LoVo (cell line): Measurements from ENCODE around the gene NAA25.
A peak's percentile ranks its signal among the peaks of the same experiment; 100 is the strongest.

ENCODE experiments used
- DNase-seq: peaks from one replicate; pipeline ENCODE4 v3.0.0-alpha.2; 2016; ENCODE audit warnings: low spot score

The NAA25 gene

GRCh38 chr12:112108202-112109079 is at the start of gene NAA25:
TSS of gene NAA25 (minus strand) at chr12:112108783. CDS start at chr12:112108773, 10 bp downstream.
- DNase-seq: peak; percentile 97

GRCh38 chr12:112153893-112154219 is 45.3 kb upstream of the NAA25 start:
- no peak for DNase-seq

DNA sequence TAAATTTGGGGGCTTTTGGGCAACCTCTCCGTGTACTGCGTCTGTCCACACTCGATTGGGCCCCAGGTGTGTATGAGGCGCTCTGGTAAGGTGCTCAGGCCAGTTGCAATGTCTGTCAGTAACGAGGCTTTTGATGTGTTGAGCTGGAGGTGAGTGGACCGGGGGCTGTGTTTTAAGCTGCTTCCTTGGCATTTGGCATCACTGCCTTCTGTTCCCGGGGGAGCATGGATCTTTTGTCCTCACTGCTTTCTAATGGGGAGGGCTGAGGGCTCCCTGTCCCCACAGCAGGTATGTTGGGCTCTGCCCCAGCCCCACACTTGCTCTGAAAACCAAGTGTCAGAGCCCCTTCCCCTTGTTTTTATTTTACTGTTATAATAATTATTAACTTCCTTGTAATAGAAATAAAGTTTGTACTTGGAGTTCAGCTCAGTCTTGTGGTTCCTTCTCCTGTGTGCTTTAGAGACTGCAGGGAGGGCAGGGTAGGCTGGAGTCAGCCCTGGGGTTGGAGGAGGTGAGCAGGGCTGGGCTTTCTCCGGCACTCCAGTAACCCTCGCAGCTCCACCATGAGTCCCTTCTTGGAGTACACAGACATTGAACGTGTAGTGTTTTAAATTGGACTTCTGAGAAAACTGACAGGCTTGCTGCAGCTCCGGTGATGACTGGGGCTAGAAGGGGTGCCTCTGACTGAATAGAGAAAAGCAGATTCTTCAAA is 44.8 kb upstream of the NAA25 start:
- DNase-seq: no peak

- no peak for DNase-seq
These were observed 43.4 kb upstream of the NAA25 start for GRCh38 chr12:112151766-112152541.

DNA sequence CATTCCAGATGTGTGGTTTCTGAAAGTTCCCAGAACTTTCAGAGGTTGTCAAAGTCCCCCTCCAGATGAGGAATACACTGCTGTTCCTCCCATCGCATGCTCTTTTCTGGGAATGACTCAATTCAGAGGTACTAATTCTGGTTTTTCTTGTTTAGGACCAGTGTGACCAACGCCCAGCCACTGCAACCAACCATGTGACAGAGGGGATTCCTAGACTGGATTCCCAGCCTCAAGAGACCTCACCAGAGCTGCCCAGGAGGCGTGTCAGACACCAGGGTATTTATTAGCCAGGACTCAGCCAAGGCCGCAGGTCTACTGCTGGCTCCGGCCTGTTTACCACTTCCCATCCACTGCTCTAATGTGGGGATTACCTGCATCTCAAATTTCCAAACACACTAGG is 41.0 kb upstream of the NAA25 start:
- DNase-seq: no peak

DNA sequence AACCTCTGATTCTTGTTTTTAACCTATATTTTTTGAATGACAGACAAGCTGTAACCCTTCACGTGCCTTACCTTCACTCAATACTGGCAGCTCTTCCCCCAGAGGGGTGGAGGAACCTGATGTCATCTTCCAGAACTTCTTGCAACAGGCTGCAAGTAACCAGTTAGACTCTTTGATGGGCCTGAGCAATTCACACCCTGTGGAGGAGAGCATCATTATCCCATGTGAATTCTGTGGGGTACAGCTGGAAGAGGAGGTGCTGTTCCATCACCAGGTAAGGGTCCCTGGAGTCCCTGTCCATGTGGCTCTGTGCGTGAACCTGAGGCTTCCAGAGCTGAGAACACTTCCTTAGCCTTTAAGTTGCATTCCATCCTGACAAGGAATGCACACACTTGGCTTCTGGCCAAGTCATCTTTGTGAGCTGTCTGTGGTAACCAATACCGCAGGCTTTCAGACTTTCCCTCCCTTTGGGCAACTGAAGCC is 39.5 kb upstream of the NAA25 start:
- DNase-seq: peak; percentile 38

DNA sequence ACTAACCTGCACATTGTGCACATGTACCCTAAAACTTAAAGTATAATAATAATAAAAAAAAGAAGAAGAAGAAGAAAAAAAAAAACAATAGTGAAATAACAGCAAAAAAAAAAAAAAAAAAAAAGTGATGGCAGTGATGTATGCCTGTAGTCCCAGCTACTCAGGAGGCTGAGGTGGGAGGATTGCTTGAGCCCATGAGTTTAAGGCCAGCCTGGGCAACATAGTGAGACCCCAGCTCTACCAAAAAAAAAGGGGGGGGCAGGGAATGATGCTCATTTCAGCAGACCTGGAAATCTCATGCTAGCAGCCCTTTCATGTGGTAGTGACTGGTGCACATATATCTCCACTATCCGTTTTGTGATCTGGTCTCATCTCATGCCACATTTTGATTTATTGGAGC is 37.5 kb upstream of the NAA25 start:
- no peak for DNase-seq

DNA sequence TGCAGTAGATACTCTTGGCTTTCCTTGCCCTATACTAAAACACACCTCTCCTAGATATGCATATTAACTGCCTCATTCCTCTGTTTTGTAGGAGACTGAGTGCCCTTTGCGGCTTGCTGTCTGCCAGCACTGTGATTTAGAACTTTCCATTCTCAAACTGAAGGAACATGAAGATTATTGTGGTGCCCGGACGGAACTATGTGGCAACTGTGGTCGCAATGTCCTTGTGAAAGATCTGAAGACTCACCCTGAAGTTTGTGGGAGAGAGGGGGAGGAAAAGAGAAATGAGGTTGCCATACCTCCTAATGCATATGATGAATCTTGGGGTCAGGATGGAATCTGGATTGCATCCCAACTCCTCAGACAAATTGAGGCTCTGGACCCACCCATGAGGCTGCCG is 32.1 kb upstream of the NAA25 start:
- no peak for DNase-seq

DNA sequence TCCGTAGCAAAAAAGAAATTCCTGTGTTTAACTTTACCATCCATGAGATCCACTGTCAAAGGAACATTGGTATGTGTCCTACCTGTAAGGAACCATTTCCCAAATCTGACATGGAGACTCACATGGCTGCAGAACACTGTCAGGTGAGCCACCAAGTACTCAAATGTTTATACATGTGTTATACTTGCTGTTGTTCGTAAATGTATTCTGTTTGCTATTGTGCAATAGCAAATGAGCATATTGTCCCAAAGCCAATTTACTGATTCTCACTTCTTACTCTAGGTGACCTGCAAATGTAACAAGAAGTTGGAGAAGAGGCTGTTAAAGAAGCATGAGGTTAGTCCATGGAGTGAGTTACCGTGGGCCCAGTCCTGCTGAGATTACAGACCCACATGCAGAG is 26.1 kb upstream of the NAA25 start:
- DNase-seq: no peak

DNA sequence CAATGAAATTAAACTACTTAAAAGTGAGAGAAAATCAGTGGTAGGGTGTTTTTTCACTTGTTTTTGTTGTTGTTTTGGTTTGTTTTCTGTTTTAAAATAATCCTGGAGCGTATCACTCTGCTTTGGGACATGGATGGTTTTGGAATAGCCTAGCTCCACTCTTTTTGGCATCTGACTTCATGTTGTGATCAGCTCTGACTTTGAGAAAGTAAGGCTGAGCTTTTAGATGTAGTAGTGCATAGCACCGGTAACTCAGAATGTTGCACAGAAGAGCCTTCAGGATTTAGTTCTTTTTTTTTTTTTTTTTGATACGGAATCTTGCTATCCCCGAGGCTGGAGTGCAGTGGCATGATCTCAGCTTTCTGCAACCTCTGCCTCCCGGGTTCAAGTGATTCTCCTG is 24.8 kb upstream of the NAA25 start:
- no peak for DNase-seq

DNA sequence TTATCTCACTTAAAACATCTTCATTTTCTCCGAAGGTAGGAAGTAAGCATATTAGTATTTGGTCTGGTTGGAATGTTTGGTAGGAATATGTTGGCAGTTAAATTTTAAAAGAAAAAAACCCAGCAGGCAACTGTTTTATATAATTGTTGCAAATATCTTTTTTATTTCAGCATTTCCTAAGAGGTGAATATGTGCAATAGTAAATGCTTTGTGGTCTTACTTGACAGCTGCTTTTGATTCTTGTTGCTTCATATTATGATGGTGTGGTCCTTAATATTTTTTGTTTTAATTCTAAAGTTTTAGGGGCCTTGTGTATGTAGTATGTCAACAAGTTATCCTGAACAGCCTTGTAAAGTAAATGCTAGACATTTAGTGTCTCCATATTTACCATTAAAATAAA is 23.1 kb upstream of the NAA25 start:
- DNase-seq: no peak

- no peak for DNase-seq
These were observed 21.9 kb upstream of the NAA25 start for GRCh38 chr12:112130441-112130998.

DNA sequence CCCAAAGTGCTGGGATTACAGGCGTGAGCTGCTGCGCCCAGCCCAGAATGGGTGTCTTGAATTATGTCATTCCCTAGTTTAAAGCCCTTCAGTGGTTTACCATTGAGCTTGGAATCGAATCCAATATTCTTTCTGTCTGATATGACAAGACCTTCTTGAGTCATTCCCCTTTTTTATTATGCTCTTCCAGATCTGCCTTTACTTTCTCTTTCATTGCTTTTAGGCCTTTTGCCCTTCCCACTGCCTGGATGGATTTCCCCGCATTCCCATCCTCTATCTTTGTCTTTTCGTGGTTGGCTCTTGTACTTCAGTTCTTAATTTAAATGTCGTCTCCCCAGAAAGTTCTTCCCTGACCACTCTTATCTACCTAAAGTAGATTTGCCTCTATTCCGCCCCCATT is 18.3 kb upstream of the NAA25 start:
- DNase-seq: no peak

GRCh38 chr12:112126000-112126438 is 17.4 kb upstream of the NAA25 start:
- no peak for DNase-seq

GRCh38 chr12:112125250-112125999 is 16.8 kb upstream of the NAA25 start, which contains the start of gene TRAFD1:
TSS of gene TRAFD1 (plus strand) at chr12:112125560. CDS start at chr12:112130523, 4,963 bp downstream.
- peak; percentile 100 for DNase-seq

- no peak for DNase-seq
These were observed 16.3 kb upstream of the NAA25 start for GRCh38 chr12:112124918-112125249.

GRCh38 chr12:112122823-112123690 is 14.5 kb upstream of the NAA25 start:
- no peak for DNase-seq

- DNase-seq: peak; percentile 20
These were observed 13.4 kb upstream of the NAA25 start for GRCh38 chr12:112121780-112122565.

DNA sequence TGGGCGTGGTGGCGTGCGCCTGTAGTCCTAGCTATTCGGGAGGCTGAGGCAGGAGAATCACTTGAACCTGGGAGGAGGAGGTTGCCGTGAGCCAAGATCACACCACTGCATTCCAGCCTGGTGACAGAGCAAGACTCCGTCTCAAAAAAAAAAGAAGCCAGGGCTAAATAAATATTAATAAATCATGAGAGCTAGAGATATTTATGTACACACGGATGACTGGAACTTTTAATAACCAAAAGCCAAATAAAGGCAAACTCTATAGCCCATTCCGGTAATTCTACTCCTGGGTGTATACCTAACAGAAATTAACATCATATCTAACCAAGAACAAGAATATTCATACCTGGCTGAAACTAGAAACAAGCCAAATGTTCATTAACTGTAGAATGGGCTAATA is 9.1 kb upstream of the NAA25 start:
- DNase-seq: no peak
